Measurements from ENCODE around the gene SLPI. TPM values are rescaled to one million over a fixed set of nuclear protein-coding genes. Genes with fewer than 3 reads are reported as not detected.

Gene SLPI
- total RNA-seq, 4 donors from 2014 or later, result 1.0 to 57.4 (median 20.9) TPM

- no peak for DNase-seq
- H3K4me1 ChIP-seq, result no peaks in the 10 kb centered on the region
- H3K27ac ChIP-seq, result no peak overlapping the region
- no peaks in the 10 kb centered on the region for H3K27me3 ChIP-seq
- H3K9me3 ChIP-seq, result no peaks in the 10 kb centered on the region
- intact Hi-C loops (cut with DNase I; ENCODE audit: low total_unique reads), result no loop called here
- H3K4me3 ChIP-seq, result no peak overlapping the region
- no peaks in the 10 kb centered on the region for H3K36me3 ChIP-seq
- TF ChIP-seq POLR2A (IDR thresholded peaks at IDR 0.05), result no peak
- TF ChIP-seq CTCF (IDR thresholded peaks at IDR 0.05), result no peak
These were observed 44.4 kb downstream of the SLPI start for GRCh38 chr20:45209924-45210323.

GRCh38 chr20:45206725-45207124, 47.6 kb downstream of the SLPI start, which contains the start of gene SEMG1:
TSS of gene SEMG1 (plus strand) at chr20:45207033. CDS start at chr20:45207054, 21 bp downstream.
- TF ChIP-seq POLR2A (IDR thresholded peaks at IDR 0.05), result no peak
- no peak for TF ChIP-seq CTCF (IDR thresholded peaks at IDR 0.05)
- Histone ChIP-seq H3K27me3 (no peaks in the 10 kb centered on the region), H3K4me3 (no peak within 1 kb of the TSS), H3K27ac (no peak within 1 kb of the TSS), H3K9me3 (peaks cover 0 to 4% of the 10 kb centered on the region in 2 donors), H3K36me3 (no peaks in the 10 kb centered on the region), H3K4me1 (no peaks in the 10 kb centered on the region)
- intact Hi-C loops (cut with DNase I; ENCODE audit: low total_unique reads), result no loop called here
- DNase-seq, result no peak

Other genes starting within 250 kb of the SLPI start
- gene KCNS1, start 153.4 kb downstream of the SLPI start, total RNA-seq, result under 1 TPM in 1 of 4 donors, not detected in 3; 0.97 TPM
- not detected for gene WFDC5, start 139.4 kb downstream of the SLPI start, total RNA-seq
- not detected for gene WFDC12, start 130.1 kb downstream of the SLPI start, total RNA-seq
- not detected for gene PI3, start 79.7 kb downstream of the SLPI start, total RNA-seq
- not detected for gene SEMG1, start 47.5 kb downstream of the SLPI start, total RNA-seq
- gene SEMG2, start 33.2 kb downstream of the SLPI start, total RNA-seq, result not detected
- gene RBPJL, start 52.3 kb upstream of the SLPI start, total RNA-seq, result not detected
- 1 to 10 TPM in 1 of 4 donors, not detected in 3; 5.6 TPM for gene MATN4, start 53.7 kb upstream of the SLPI start, total RNA-seq
- 10 to 100 TPM in 3 of 4 donors, 1 to 10 TPM in 1; 7.9 to 77.9 (median 48.4) TPM for gene SDC4, start 93.9 kb upstream of the SLPI start, total RNA-seq
- 10 to 100 TPM; 19.0 to 35.6 (median 25.0) TPM for gene SYS1, start 108.6 kb upstream of the SLPI start, total RNA-seq
- gene TP53TG5, start 123.8 kb upstream of the SLPI start, total RNA-seq, result 1 to 10 TPM in 1 of 4 donors, not detected in 3; 1.9 TPM
- 10 to 100 TPM in 3 of 4 donors, 1 to 10 TPM in 1; 7.5 to 84.2 (median 62.4) TPM for gene DBNDD2, start 153.7 kb upstream of the SLPI start, total RNA-seq
- gene PIGT, start 161.6 kb upstream of the SLPI start, total RNA-seq, result 10 to 100 TPM; 28.7 to 89.2 (median 62.6) TPM
- 10 to 100 TPM in 2 of 4 donors, 1 to 10 TPM in 1, not detected in 1; 7.9 to 18.3 (median 15.5) TPM for gene WFDC2, start 215.2 kb upstream of the SLPI start, total RNA-seq